Measurements from ENCODE around the gene OR51V1.
"Not testable (repeated sequence)": the region's sequence is repeated elsewhere in the genome, so short reads cannot be mapped to it uniquely, and the experiment has no call there.

DNA sequence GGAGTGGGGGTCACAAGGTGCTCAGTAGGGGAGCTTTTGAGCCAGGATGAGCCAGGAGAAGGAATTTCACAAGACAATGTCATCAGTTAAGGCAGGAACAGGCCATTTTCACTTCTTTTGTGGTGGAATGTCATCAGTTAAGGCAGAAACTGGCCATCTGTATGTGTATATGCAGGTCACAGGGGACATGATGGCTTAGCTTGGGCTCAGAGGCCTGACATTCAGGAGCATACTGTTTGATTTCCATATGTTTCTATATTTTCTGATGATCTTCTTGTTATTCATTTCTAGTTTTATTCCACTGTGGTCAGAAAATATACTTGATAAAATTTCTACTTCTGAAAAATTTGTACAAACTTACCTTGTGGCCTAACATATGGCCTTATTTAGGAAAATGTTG lies 34.6 kb downstream of the OR51V1 start:
- TF ChIP-seq, protein P1, sequence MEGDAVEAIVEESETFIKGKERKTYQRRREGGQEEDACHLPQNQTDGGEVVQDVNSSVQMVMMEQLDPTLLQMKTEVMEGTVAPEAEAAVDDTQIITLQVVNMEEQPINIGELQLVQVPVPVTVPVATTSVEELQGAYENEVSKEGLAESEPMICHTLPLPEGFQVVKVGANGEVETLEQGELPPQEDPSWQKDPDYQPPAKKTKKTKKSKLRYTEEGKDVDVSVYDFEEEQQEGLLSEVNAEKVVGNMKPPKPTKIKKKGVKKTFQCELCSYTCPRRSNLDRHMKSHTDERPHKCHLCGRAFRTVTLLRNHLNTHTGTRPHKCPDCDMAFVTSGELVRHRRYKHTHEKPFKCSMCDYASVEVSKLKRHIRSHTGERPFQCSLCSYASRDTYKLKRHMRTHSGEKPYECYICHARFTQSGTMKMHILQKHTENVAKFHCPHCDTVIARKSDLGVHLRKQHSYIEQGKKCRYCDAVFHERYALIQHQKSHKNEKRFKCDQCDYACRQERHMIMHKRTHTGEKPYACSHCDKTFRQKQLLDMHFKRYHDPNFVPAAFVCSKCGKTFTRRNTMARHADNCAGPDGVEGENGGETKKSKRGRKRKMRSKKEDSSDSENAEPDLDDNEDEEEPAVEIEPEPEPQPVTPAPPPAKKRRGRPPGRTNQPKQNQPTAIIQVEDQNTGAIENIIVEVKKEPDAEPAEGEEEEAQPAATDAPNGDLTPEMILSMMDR (IDR thresholded peaks at IDR 0.05) = not testable (repeated sequence)
- TF ChIP-seq POLR2A (IDR thresholded peaks at IDR 0.05) = not testable (repeated sequence)
